ENCODE data around the gene ZNF469.

- TF ChIP-seq CTCF (IDR thresholded peaks at IDR 0.05), result no peak
- TF ChIP-seq POLR2A (IDR thresholded peaks at IDR 0.05), result no peak
These were observed 14.7 kb upstream of the ZNF469 start for GRCh38 chr16:88368036-88368435.
